GM23248 (cell line): ENCODE measurements around the gene KLK4.

ENCODE experiments used
- EZH2 ChIP-seq: fragments of 200-600 bp; sonication (generic); IDR thresholded peaks from 2 replicates; pipeline ENCODE4 v1.6.1; 2018; ENCODE audit warnings: antibody characterized with exemption, mild to moderate bottlenecking; ENCODE audit not compliant: insufficient read depth, poor library complexity, severe bottlenecking
- EZH2phosphoT487 ChIP-seq: fragments of 200-600 bp; sonication (generic); IDR thresholded peaks from 2 replicates; pipeline ENCODE4 v1.6.1; 2018; ENCODE audit warnings: antibody characterized with exemption, moderate library complexity, mild to moderate bottlenecking, low read depth; ENCODE audit not compliant: insufficient read depth

GRCh38 chr19:50916069-50916468 lies 4.9 kb upstream of the KLK4 start:
- TF ChIP-seq EZH2, result no peak
- no peak for TF ChIP-seq EZH2phosphoT487
